K562 (cell line): Measurements from ENCODE around the gene STAT6.
A peak's percentile ranks its signal among the peaks of the same experiment; 100 is the strongest.

Experiments used
- CHD1 ChIP-seq: fragments of 200-600 bp; sonication (generic); IDR thresholded peaks from one replicate; pipeline ENCODE4 v1.6.1; 2012; ENCODE audit warnings: mild to moderate bottlenecking, moderate library complexity, low read length, inconsistent platforms
- CHD2 ChIP-seq: IDR thresholded peaks from 2 replicates; pipeline ENCODE4 v1.6.1; 2011; ENCODE audit warnings: low read depth, low read length
- EP300 ChIP-seq: IDR thresholded peaks from 2 replicates; pipeline ENCODE4 v1.6.1; 2012; ENCODE audit warnings: low read length, improper control_type of control experiment
- FOS ChIP-seq: IDR thresholded peaks from 3 replicates; pipeline ENCODE4 v1.6.1; 2011; ENCODE audit not compliant: insufficient read length; ENCODE audit errors: extremely low read depth
- JUN ChIP-seq, 2 experiments: sonication (generic) in 1 of 2; formaldehyde crosslinking in 1 of 2; IDR thresholded peaks; 2 replicates each; pipeline versions ENCODE4 v1.6.1 to v1.8.0; 2012 to 2022; ENCODE audit warnings: borderline replicate concordance in 2 of 2, mild to moderate bottlenecking in 2 of 2, improper control_type of control experiment in 1 of 2, low read depth in 1 of 2, low read length in 1 of 2, missing genetic modification reagents in 1 of 2
- MAFK ChIP-seq: IDR thresholded peaks from 2 replicates; pipeline ENCODE4 v1.6.1; 2011; ENCODE audit warnings: low read length, improper control_type of control experiment
- SMAD1 ChIP-seq: fragments of 150-350 bp; IDR thresholded peaks from 2 replicates; pipeline ENCODE4 v1.6.1; 2014; ENCODE audit warnings: low read length, low read depth; ENCODE audit not compliant: partially characterized antibody
- ZNF644 ChIP-seq: fragments of 200-800 bp; sonication (Bioruptor generic); IDR thresholded peaks from 2 replicates; pipeline ENCODE4 v1.6.1; 2016; ENCODE audit warnings: low read depth, missing genetic modification characterization, missing compliant biosample characterization
- TF ChIP-seq, protein P1 (sequence below): sonication (generic); formaldehyde crosslinking; IDR thresholded peaks from 2 replicates; pipeline ENCODE4 v1.8.1; 2022; ENCODE audit warnings: missing genetic modification reagents

- no peak for TF ChIP-seq JUN (IDR thresholded peaks at IDR 0.05; ENCODE audit: borderline replicate concordance, low read depth, low read length)
- TF ChIP-seq JUN (CRISPR knock-in tag; IDR thresholded peaks at IDR 0.05; ENCODE audit: borderline replicate concordance), result no peak
- no peak for TF ChIP-seq FOS
- no peak for TF ChIP-seq CHD2
- no peak for TF ChIP-seq EP300
- TF ChIP-seq, protein P1, sequence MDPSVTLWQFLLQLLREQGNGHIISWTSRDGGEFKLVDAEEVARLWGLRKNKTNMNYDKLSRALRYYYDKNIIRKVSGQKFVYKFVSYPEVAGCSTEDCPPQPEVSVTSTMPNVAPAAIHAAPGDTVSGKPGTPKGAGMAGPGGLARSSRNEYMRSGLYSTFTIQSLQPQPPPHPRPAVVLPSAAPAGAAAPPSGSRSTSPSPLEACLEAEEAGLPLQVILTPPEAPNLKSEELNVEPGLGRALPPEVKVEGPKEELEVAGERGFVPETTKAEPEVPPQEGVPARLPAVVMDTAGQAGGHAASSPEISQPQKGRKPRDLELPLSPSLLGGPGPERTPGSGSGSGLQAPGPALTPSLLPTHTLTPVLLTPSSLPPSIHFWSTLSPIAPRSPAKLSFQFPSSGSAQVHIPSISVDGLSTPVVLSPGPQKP (CRISPR knock-in tag), result no peak
- TF ChIP-seq CHD1, result no peak
- TF ChIP-seq MAFK, result peak; percentile 52; the same call in 1 of the 2 replicates
- no peak for TF ChIP-seq SMAD1
- TF ChIP-seq ZNF644, result no peak
Measured at GRCh38 chr12:57119294-57120085, 8.3 kb upstream of the STAT6 start.
